OCI-M2 (cell line): ENCODE data around the gene RSPH3.
"Not testable (repeated sequence)": the region's sequence is repeated elsewhere in the genome, so short reads cannot be mapped to it uniquely, and the experiment has no call there.

Experiments used
- DNase-seq: peaks from one replicate; lab custom pipeline; 2025; ENCODE audit not compliant: unreplicated experiment; lab: John Stamatoyannopoulos, UW

The RSPH3 gene

DNA sequence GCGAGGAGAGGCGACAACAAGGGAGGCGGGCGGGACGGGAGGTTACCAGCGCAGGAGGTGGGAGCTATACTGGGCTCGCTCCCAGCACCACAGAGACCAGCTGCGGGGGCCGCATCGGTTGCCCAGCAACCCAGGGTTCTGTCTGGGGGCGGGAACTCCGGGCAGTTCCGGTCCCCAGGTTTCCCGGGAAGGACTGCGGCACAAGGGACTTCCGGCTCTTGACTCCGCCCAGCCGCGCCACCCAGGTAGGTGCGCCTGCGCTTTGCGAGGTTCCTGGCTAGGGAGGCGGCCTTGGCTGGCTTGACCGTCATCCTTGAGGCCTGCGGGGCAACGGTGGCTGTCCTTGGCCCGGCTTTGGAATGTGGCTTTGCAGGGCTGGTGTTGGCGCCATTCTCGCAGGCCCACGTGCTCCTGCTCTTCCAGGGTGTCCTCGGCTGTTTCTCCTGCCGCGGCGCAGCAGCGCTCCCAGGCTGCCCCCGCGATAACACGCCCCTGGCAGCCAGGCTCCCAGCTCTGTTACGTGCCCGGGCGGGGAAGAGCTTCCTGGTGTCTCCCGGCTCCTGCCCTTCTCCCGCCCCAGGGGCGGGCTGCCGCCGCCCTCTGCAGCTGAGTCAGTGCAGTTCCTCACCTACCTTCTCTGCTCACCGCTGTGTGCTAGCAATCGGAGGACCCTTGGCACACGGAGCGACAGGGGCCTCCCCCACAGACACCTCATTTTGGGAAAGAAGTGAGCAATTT lies at the start of gene RSPH3:
TSS of gene RSPH3 (minus strand) at position 537 of the 738 bp plus-strand sequence. CDS start 652 bp downstream, outside the sequence.
- peak; percentile 89 for DNase-seq

- DNase-seq: no peak
Measured at GRCh38 chr6:159047891-159048685, 48.1 kb upstream of the RSPH3 start.

DNA sequence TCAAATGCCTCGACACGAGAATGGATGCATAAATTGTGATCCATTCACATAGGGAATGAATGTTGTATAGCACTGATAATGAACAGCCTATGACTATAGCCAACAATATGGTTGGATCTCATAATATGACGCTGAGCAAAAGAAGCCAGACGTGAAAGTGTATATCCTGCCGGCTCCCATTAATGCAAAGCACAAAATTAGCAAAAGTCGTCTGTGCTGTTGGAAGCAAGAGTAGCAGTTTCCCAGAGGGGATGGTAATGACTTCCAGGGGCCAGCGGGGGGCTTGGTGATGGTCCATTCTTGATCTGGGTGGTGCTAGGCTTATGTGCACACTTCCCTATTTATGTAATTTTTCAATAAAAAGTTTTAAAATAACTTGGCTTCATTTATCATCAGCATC lies 45.8 kb upstream of the RSPH3 start:
- no peak for DNase-seq

- peak; percentile 72 for DNase-seq
Measured at GRCh38 chr6:159044899-159045727, 45.1 kb upstream of the RSPH3 start, which contains the start of gene TAGAP. Gene TAGAP (minus strand): TSS chr6:159044991. CDS start chr6:159044146, 845 bp downstream.

- no peak for DNase-seq
Measured at GRCh38 chr6:159043947-159044346, 43.9 kb upstream of the RSPH3 start.

- no peak for DNase-seq
Measured at GRCh38 chr6:159043251-159043650, 43.2 kb upstream of the RSPH3 start.

GRCh38 chr6:159042826-159043181 lies 42.8 kb upstream of the RSPH3 start:
- DNase-seq: no peak

GRCh38 chr6:159042003-159042825 lies 42.2 kb upstream of the RSPH3 start:
- DNase-seq: peak; percentile 38

DNA sequence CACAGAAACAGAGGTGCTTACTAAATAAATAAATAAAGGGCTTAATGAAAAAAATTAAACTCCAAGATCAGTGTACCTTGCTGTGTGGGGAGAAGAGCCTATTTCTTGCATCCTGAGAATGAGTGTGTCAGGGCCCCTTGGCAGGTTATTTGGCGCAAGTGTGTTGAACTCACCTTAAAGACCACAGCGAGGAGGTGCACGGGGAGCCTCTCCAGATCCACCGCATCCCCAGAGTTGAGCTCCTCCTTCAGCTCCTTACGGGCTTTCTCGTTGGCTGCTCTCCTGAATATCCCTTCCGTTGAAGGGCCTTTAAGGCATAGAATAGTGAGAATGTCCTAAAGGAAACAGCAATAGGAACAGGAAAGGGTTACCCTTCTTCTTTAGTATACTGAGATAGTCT lies 41.2 kb upstream of the RSPH3 start:
- DNase-seq: no peak

DNA sequence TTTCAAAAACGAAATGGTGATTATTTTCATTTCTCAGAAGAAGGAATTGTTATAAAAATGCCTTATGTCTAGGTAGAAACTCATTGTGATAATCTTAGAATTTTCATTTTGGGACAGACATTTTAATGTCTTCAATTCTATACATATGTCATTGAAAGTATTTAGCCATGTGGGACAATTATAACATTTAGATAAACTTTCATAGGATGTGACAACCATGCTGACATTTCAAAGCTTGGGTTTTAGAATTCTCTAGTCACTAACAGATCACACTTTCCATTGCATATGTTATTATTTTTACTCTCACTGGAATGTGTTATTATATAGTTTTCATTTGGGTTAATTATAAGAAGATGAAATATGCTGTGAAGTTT lies 39.9 kb upstream of the RSPH3 start:
- DNase-seq: no peak

- no peak for DNase-seq
Measured at GRCh38 chr6:159038914-159039884, 39.2 kb upstream of the RSPH3 start.

DNA sequence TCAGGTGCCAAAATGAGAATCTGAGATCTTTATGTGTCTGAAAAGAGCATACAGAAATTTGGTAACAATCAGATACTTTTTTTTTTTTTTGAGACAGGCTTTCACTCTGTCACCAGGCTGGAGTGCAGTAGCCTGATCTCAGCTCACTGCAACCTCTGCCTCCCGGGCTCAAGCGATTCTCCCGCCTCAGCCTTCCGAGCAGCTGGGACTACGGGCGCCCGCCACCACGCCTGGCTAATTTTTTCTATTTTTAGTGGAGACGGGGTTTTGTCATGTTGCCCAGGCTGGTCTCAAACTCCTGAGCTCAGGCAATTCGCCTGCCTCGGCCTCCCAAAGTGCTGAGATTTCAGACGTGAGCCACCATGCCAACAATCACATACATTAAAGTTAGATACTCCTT lies 38.3 kb upstream of the RSPH3 start:
- DNase-seq: not testable (repeated sequence)

GRCh38 chr6:159037756-159038290 lies 37.8 kb upstream of the RSPH3 start:
- no peak for DNase-seq

- no peak for DNase-seq
Measured at GRCh38 chr6:159036673-159037072, 36.7 kb upstream of the RSPH3 start.

- no peak for DNase-seq
Measured at GRCh38 chr6:159035891-159036290, 35.9 kb upstream of the RSPH3 start.

GRCh38 chr6:159033160-159034049 lies 33.4 kb upstream of the RSPH3 start:
- no peak for DNase-seq

GRCh38 chr6:159031846-159032245 lies 31.8 kb upstream of the RSPH3 start:
- DNase-seq: no peak

DNA sequence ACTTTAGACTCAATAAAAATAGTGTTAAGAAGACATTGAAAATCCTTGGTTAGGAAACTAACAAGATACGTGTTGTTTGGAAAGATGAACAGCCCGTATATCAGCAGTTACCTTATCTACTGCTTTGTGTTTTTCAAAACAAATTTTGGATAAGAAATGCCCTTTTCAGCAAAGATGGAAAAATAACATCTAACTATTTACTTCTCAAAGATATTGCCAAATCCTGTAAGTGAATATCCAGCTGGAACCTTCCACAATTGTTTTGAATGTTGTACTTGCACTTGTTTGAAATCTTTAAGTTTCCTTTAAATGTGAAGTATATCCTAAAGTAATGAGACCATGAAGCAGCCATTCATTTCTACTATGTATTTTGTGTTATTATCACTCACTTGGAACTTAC lies 30.2 kb upstream of the RSPH3 start:
- DNase-seq: no peak
